Measurements from ENCODE around the gene NAP1L4.

DNA sequence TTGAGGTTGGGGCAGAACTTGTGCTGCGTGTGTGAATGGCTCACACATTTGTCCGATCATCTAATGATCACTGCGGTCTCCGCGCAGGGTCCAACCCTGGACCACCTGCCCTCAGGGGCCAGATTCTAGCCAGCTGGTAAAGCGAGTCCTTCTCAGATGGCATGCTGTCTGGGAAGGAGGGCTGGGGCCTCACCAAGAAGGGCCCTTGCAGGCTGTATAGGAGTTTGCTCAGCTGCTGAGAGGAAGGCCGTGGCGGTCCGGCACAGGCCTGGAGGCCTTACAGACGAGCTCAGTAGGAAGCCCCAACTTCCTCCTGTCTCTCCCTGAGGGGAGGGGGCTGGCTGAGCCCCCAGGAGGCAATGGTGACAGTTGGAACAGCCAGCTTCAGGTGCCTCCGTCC, 76.7 kb downstream of the NAP1L4 start:
- TF ChIP-seq, protein P1, sequence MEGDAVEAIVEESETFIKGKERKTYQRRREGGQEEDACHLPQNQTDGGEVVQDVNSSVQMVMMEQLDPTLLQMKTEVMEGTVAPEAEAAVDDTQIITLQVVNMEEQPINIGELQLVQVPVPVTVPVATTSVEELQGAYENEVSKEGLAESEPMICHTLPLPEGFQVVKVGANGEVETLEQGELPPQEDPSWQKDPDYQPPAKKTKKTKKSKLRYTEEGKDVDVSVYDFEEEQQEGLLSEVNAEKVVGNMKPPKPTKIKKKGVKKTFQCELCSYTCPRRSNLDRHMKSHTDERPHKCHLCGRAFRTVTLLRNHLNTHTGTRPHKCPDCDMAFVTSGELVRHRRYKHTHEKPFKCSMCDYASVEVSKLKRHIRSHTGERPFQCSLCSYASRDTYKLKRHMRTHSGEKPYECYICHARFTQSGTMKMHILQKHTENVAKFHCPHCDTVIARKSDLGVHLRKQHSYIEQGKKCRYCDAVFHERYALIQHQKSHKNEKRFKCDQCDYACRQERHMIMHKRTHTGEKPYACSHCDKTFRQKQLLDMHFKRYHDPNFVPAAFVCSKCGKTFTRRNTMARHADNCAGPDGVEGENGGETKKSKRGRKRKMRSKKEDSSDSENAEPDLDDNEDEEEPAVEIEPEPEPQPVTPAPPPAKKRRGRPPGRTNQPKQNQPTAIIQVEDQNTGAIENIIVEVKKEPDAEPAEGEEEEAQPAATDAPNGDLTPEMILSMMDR (IDR thresholded peaks at IDR 0.05), result no peak
- no peak for TF ChIP-seq EZH2 (IDR thresholded peaks at IDR 0.05; ENCODE audit: borderline replicate concordance, insufficient read depth, low read depth, low read length, poor library complexity, severe bottlenecking)

All from B cell (primary cell).